HL-60 (cell line): ENCODE results near the gene MBNL1.

ENCODE experiments used
- CTCF ChIP-seq: IDR thresholded peaks from one replicate; pipeline ENCODE4 v1.5.1; 2011; ENCODE audit warnings: low read length, control low read depth, inconsistent platforms; ENCODE audit not compliant: insufficient read depth
- POLR2AphosphoS5 ChIP-seq: IDR thresholded peaks from 2 replicates; pipeline ENCODE4 v1.6.1; 2012; ENCODE audit warnings: low read depth

GRCh38 chr3:152426393-152426792, 157.7 kb downstream of the MBNL1 start:
- no peak for TF ChIP-seq POLR2AphosphoS5
- no peak for TF ChIP-seq CTCF
